Iris pigment epithelial cell (primary cell): Measurements from ENCODE around the gene SLC4A1AP.

Experiments used
- DNase-seq: peaks from one replicate; pipeline ENCODE4 v3.0.0-alpha.2; 2011; ENCODE audit warnings: low read depth

SLC4A1AP gene

DNA sequence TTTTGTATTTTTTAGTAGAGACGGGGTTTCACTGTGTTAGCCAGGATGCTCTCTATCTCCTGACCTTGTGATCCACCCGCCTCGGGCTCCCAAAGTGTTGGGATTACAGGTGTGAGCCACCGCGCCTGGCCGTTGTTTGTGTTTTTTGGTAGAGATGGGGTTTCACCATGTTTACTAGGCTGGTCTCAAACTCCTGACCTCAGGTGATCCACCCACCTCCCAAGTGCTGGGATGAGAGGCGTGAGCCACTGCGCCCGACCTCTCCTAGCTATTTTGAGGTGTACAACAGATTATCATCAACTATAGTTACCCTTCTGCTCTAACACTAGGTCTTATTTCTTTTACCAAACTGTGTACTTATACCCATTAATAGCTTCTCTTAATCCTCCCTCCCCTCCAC, 78.9 kb downstream of the SLC4A1AP start:
- no peak for DNase-seq
